ENCODE data around the gene CREB5.

Gene CREB5

DNA sequence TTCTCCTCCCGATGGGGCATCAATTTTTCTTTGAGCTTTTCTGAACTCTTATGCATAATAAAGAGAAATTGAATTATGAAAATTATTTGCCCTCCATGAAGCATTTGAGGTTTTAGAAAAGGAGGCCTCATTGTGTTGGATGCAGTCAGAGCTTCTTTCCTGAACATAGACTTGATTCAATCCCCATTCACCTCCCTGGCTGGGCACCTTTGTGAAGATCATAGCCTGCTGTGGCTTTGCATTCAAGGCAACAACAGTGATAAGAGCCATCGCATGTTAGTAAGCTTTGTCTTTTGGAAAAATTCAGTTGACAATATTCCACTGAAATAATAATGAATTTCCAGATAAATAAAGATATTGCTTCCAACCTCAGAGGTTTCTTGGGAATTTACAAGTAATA is 458.8 kb downstream of the CREB5 start:
- H3K4me3 ChIP-seq (ENCODE audit: low read length): no peak overlapping the region
- H3K4me1 ChIP-seq (ENCODE audit: control insufficient read depth, insufficient read depth, low read length): peaks cover 2% of the 10 kb centered on the region
- H3K27ac ChIP-seq (ENCODE audit: low read length): no peak overlapping the region
- no peaks in the 10 kb centered on the region for H3K27me3 ChIP-seq (ENCODE audit: control insufficient read depth, insufficient read depth, low read length)
- no peaks in the 10 kb centered on the region for H3K9me3 ChIP-seq (ENCODE audit: control insufficient read depth, insufficient read depth, low read length)
- WGBS (ENCODE audit: insufficient coverage, insufficient read length): no CpG with 5 or more reads among the region's 2 CpGs
- no peak for DNase-seq (ENCODE audit: low read depth, low spot score)
- H3K36me3 ChIP-seq (ENCODE audit: control insufficient read depth, insufficient read depth, low read length): no peaks in the 10 kb centered on the region

DNA sequence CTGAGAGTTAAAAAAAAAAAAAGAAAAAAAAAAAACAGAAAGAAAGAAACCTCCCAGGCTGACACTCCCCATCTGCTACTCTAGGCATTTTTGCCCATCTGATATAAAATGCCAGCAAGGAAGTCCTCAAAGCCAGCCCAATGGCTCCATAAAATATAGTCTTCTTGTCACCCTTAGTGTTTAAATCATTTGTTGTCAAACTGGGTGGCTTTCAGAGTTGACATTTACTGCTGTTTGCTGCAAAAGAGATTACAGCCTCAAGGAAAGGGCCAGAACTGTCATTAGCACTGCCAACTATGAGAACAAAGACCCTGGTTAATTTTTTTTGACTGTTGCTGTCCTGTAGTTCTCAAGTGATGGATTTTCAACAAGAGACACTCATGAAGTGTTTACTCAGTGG is 459.3 kb downstream of the CREB5 start:
- Histone ChIP-seq H3K36me3 (ENCODE audit: control insufficient read depth, insufficient read depth, low read length) (no peaks in the 10 kb centered on the region), H3K4me1 (ENCODE audit: control insufficient read depth, insufficient read depth, low read length) (0 out of 2 replicates have a peak, but pooled peaks cover 1% of the 10 kb centered on the region), H3K4me3 (ENCODE audit: low read length) (no peak overlapping the region), H3K27me3 (ENCODE audit: control insufficient read depth, insufficient read depth, low read length) (no peaks in the 10 kb centered on the region), H3K27ac (ENCODE audit: low read length) (no peak overlapping the region), H3K9me3 (ENCODE audit: control insufficient read depth, insufficient read depth, low read length) (no peaks in the 10 kb centered on the region)
- DNase-seq (ENCODE audit: low read depth, low spot score): no peak

DNA sequence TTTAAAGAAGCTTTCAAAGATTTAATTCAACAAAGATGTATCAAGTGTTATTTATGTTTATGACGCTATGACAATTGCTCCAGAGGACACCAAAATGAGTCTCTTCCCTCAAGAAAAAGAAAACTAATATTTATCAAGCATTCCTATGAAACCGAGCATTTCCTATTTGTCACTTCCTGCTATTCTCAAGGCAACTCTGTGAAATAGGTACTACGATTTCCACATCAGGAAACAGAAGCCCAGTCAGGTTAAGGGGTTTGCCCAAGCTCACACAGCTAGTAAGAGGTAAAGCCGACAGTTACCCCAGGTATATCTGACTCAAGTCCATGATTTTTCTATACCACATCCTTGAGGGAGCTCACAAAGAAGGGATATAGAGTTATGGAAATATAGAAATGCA is 459.9 kb downstream of the CREB5 start:
- DNase-seq (ENCODE audit: low read depth, low spot score): no peak
- Histone ChIP-seq H3K27me3 (ENCODE audit: control insufficient read depth, insufficient read depth, low read length) (no peaks in the 10 kb centered on the region), H3K27ac (ENCODE audit: low read length) (no peak overlapping the region), H3K36me3 (ENCODE audit: control insufficient read depth, insufficient read depth, low read length) (no peaks in the 10 kb centered on the region), H3K4me1 (ENCODE audit: control insufficient read depth, insufficient read depth, low read length) (0 out of 2 replicates have a peak, but pooled peaks cover under 1% of the 10 kb centered on the region), H3K4me3 (ENCODE audit: low read length) (no peak overlapping the region), H3K9me3 (ENCODE audit: control insufficient read depth, insufficient read depth, low read length) (no peaks in the 10 kb centered on the region)
- no CpG with 5 or more reads among the region's 4 CpGs for WGBS (ENCODE audit: insufficient coverage, insufficient read length)

DNA sequence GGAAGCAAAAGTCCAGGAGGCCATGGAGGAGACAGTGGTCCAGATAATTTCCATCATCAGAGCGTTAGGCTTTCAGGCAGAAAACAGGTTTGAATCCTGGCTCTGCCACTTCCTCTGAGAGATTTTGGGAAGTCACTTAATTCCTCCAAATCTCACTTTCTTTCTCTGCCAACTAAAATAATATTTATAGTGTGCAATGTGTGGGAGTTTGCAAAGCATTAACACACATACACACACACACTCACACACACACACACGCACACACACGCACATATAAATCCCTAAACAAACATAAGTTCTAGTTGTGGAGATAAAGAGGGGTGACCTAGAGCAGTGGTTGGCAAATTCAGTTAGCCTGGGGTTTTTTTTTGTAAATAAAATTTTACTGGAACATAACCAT is 461.0 kb downstream of the CREB5 start:
- Histone ChIP-seq H3K36me3 (ENCODE audit: control insufficient read depth, insufficient read depth, low read length) (no peaks in the 10 kb centered on the region), H3K4me1 (ENCODE audit: control insufficient read depth, insufficient read depth, low read length) (no peaks in the 10 kb centered on the region), H3K27ac (ENCODE audit: low read length) (no peak overlapping the region), H3K9me3 (ENCODE audit: control insufficient read depth, insufficient read depth, low read length) (no peaks in the 10 kb centered on the region), H3K4me3 (ENCODE audit: low read length) (no peak overlapping the region), H3K27me3 (ENCODE audit: control insufficient read depth, insufficient read depth, low read length) (no peaks in the 10 kb centered on the region)
- no peak for DNase-seq (ENCODE audit: low read depth, low spot score)
- WGBS (ENCODE audit: insufficient coverage, insufficient read length): no CpG with 5 or more reads among the region's 3 CpGs

GRCh38 chr7:28874001-28874400 is 461.7 kb downstream of the CREB5 start:
- no CpG with 5 or more reads among the region's 1 CpG for WGBS (ENCODE audit: insufficient coverage, insufficient read length)
- no peak overlapping the region for H3K27ac ChIP-seq (ENCODE audit: low read length)

More at GRCh38 chr7:28874001-28874400, 461.7 kb downstream of the CREB5 start:
- Histone ChIP-seq H3K36me3 (ENCODE audit: control insufficient read depth, insufficient read depth, low read length) (no peaks in the 10 kb centered on the region), H3K4me1 (ENCODE audit: control insufficient read depth, insufficient read depth, low read length) (no peaks in the 10 kb centered on the region), H3K4me3 (ENCODE audit: low read length) (no peak overlapping the region), H3K27me3 (ENCODE audit: control insufficient read depth, insufficient read depth, low read length) (no peaks in the 10 kb centered on the region), H3K9me3 (ENCODE audit: control insufficient read depth, insufficient read depth, low read length) (no peaks in the 10 kb centered on the region)
- DNase-seq (ENCODE audit: low read depth, low spot score): no peak

All from iPS DF 6.9 (cell line).